Sigmoid colon (tissue), 4 donors: ENCODE measurements around the gene ERICH6.

Source experiments
- CTCF ChIP-seq, 4 experiments: fragments of 450-650 bp in 3 of 4; fragments of 200-600 bp in 1 of 4; IDR thresholded peaks; one replicate each; pipeline ENCODE4 v1.5.1; 2016 to 2019; ENCODE audit warnings: antibody characterized with exemption in 4 of 4, mild to moderate bottlenecking in 3 of 4, moderate library complexity in 2 of 4
- EP300 ChIP-seq, 4 donors: sonication (generic); formaldehyde crosslinking; IDR thresholded peaks; one replicate each; pipeline ENCODE4 v1.6.1; 2017; ENCODE audit warnings: antibody characterized with exemption in 4 of 4
- POLR2A ChIP-seq, 2 donors: fragments of 450-650 bp; IDR thresholded peaks; one replicate each; pipeline ENCODE4 v1.6.1; 2016; ENCODE audit warnings: antibody characterized with exemption in 2 of 2, mild to moderate bottlenecking in 2 of 2, moderate library complexity in 2 of 2

GRCh38 chr3:150744041-150744918 lies 40.6 kb upstream of the ERICH6 start:
- TF ChIP-seq CTCF (IDR thresholded peaks at IDR 0.05) (no peak), POLR2A (IDR thresholded peaks at IDR 0.05) (no peak), EP300 (IDR thresholded peaks at IDR 0.05) (no peak)
